Activated CD8-positive, alpha-beta memory T cell treated with anti-CD3 and anti-CD28 coated beads for 4 hours (primary cell): Measurements from ENCODE around the gene LRRTM4.

Experiments used
- DNase-seq, 2 donors: peaks; one replicate each; pipeline ENCODE4 v3.0.0-alpha.2; 2020; ENCODE audit warnings: low read depth in 2 of 2

LRRTM4 gene

DNA sequence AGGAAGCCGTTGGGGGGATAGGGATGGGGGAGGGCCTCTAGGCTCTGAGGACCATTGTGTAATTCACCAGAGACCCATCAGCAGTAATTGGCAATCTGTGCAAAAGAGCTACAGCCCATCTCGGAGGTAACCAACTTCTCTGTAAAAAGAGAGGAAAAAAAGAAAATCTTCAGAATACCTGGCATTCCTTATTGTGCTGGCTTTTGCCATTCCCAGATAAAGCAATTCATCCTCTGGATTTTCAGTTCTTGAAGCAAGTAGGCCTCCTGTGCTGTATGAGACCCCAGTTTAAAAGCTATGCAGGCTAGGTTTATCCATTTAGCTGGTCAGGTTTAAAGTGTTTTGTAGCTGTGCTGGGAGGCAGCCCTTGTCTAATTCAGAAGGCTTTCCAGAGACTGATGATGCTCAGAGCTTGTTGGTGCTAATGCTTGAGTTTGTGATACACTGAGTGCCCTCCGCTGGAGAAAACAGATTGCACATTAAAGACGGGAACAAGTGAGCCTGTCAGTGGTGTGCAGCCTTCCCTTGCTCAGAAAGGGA, at the start of gene LRRTM4:
Gene LRRTM4 (minus strand): TSS at position 446 of the 540 bp plus-strand sequence.
- DNase-seq: no peak

DNA sequence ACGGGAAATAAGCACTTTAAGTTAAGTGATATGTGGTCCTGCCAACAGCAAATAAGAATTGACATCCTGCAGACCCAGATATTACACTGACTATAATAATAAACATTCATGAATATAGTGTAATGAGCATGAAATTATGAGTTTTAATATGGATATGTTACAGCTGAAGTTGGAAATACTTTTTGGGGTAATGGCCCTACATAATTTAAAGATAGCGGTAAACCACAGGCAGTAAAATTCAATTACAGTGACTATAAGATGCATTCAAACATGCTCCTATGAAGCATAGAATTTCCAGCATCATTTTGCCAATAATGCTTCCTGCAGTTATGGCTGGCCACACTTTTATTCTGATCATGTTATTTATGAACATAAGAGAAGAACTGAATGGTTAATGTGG, 49.4 kb upstream of the LRRTM4 start:
- DNase-seq: no peak

DNA sequence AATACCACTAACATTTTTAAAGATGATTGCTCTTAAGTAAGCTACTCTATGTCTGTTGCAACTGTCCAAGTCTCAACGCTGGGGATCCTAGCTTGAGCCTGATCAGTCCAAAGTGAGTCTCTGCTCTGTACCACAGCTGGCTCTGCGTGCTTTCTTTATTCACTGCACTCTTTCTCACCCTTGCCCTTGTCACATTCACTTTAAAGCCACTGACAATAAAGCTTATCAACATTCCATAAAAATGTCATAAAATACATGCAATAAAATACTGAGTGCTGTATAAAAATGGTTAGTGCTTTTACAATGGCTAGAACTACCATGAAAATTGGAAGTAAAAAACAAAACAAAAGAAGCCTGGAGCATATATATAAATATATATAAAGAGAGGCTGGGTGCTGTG, 45.5 kb upstream of the LRRTM4 start:
- DNase-seq: no peak

DNA sequence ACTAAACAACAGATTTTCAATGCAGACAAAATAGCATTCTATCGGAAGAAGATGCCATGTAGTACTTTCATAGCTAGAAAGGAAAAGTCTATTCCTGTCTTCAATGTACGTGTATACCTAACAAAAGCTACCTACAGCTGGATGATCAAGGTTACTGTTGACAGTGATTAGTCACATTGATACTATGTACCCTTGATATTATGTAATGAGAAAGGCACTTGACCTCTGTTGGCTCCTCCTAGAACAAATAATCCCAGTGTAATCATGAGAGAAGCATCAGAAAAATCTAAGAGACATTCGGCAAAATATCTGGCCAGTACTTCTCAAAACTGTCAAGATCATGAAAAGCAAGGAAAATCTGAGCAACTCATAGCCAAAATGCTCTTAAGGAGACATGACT, 44.4 kb upstream of the LRRTM4 start:
- no peak for DNase-seq

DNA sequence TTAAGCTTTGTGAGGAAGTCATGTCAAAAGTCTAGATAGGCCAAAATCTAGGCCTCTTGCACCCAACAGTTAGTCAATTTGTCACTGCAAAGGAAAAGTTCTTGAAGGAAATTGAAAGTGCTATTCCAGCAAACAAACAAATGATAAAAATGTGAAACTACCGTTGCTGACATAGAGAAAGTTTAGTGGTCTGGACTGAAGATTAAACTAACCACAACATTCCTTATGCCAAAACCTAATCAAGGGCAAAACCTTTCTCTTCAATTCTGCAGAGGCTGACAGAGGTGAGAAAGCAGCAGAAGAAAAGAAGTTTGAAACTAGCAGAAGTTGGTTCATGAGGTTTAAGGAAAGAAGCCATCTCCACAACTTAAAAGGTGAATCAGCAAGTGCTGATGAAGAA, 44.0 kb upstream of the LRRTM4 start:
- no peak for DNase-seq

DNA sequence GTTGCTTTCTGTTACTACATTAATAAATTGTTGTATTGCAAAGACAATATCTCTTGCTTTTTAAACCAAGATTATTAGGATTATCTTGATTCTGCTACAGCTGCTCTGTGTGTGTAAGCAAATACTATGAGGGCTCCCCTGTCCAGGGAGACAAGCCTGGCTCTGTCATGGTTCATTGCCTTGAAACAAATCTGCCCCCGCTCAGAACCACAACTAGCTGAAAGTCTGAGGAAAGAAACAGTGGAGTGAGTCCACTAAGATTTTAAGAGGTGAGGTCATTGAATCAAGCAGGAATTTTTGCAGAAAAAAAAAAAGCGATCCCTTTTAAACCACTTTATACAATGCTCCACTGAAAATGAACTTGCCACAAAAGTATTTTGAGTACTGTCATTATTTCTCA, 30.8 kb upstream of the LRRTM4 start:
- no peak for DNase-seq

DNA sequence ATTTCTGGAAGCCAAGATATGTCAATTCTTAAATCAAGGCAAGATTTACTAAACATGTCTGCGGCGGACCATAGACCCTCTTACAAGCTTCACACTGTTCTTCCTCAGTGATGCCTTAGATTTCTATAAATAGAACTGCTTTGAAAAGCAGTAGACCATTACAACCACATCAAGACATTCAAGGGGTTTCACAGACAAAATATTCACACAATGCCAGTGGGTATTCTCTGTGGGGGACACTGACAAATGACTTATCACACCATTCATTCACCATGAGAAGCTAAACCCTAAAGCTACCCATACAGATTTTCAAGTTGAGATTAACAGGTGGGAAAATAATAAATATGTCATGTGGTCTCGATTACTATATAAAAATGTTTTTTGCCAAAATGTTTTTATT, 15.9 kb upstream of the LRRTM4 start:
- DNase-seq: no peak

DNA sequence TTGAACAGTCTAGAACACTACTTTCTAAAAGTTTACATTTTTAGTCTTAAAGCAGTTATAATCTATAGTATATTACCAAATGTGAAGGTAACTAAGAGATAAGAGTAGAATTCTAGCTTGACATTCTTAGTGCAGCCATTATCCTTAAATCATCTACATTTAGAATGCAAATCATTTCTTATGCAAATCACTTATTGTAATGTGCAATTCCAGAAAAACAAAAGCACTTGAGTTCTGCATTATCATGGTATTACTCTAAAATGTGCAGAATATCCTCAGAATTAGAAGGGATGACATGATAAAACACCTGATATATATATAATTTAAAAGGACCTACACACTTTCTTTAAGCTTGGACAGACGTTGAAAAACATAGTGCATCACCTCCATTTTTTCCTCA, 712 bp upstream of the LRRTM4 start:
- DNase-seq: no peak

DNA sequence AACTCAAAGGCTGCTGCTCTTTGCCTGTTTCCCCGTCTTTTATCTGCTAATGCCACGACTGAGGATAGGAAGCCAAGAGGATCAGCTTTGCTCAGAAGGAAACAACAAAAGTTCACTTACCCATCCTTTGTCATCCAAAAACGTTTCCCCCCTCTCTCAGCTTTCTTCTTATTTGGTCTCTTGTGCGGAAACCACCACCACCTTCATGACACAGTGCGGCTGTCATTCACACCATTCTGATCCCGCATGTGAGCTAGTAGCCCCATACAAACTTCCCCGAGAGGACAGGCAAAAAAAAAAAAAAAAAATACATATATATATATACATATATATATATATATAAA, 656 bp downstream of the LRRTM4 start:
- DNase-seq: no peak

DNA sequence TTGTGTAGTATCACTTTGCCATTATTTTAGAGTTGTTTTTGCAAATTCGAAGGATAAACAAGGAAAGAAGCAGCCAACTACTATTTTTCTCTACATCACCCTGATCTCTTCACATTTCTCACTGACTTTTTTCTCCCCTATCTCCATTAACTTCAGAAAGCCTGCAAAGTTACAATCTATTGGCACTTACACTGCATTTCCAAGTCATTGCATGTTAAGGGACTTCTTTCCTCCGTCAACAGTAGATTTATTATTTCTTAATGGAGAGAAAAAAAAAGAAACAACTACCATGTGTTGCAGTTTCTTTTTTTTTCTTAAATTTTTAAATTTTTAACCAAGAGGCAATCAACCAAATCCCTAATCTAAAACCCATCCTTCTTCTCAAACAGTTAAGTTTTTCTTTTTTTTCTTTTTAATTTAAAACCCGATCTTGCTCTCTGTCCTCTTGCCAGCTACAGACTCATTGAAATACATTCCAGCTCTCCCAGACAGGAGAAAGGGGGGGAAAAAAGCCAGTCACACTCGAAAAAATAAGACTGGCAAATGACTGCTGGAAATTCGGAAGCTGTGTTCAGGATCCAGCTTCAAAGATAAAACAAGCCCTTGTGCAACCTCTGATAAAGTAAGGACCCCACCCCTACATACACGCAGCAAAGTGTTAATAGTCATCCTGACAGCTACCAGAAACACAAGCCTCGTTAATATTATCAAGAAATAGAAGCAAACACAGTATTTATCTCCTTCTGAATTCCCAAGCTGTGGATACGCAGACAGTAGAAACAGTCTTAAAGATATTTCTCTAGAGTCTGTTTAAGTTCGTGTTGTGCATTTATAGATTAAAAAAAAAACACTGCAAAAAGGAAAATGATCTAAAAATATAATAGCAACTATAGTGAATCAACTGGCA, 1.3 kb downstream of the LRRTM4 start:
- no peak for DNase-seq

DNA sequence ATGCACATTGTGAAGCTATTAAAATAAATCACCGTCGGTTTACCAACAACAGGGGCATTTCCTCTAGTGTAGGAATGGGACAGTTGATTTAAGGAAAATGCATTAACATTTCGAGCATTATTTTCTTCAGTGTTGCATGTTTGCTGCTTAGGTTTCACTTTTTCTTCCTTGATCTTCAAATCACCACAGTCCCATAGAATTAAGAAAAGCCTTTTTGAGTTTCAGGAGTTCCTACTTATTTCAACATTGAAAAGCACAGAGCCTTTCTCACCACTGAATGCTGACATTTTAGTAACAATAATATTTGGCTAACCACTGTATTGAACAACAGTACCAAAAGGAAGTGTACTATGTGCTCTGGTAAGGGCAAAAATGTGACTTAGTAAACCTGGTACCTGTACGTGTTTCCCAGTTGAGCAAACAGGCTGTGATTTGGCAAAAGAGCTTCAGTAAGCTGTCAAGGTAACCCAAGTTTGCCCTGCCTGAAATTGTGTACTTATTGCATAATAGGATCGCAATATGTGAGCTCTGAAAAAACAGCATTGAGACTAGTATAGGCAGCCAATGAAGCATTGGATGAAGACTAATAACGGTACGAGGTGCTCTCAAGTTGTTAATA, 2.2 kb downstream of the LRRTM4 start:
- DNase-seq: no peak

DNA sequence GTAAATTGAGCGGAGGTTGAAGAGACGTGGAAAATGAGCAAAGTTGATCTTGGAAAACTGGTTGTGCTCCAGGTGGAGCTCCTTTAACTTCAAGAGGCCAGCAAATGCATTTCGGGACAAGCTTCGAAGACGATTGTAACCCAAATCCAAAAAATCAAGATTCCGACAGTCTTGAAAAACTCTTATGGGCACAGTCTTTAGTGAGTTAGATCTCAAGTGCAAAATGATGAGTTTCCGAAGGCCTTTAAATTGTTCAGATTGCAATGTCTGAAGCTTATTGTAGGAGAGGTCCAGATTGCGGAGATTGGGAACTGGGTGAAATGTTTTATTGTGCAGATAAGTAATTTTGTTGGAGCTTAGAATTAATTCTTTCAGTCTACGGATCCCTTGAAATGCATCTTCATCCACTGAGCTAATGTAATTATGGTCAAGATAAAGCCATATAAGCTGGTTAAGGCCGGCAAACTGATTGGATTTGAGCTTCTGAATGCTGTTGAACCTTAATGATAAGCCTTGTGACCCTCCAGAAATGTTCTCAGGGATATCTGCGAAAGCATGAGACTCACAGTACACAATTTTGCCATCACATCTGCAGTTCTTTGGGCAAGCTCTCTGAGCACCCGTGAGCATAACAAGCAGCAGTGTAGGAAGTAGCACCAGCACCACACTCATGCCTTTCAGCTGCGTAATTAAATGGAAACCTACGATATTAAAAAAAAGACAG, 2.9 kb downstream of the LRRTM4 start:
- no peak for DNase-seq

DNA sequence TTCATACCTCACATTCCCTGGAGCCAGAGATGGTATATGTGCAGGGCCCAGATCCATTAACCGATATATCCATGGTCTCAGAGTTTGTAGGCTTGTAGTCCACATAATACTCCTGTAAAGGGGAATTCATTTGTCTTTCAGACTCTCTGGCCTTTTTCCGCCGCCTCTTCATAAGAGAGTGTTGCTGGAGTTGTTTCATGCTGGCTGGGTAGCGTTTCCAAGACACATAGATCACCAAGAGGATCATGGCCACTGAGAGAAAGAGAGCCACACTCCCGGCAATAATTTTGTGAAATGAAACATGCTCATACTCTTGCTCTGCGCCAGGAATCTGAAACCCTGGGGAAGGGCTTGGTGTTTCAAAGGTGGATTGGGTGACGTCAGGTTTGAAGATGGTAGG, 3.9 kb downstream of the LRRTM4 start:
- no peak for DNase-seq

DNA sequence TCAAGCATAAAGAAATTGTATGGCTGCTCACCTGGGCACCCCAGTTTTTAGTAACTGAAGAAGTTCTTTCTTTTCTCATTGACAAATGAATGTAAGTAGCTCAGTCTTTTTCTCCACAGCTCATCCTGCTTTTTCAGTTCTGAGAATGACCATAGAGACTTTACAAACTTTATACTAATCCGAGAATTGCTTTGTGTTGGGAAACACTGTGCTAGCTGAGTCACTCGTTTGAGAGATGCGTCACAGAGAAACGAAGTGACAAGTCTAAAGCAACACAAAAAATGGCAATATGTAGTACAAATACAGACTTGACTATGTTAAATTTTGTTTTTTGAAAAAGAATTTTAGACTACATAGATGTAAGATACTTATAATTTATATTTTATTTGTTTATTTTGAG, 9.0 kb downstream of the LRRTM4 start:
- no peak for DNase-seq

DNA sequence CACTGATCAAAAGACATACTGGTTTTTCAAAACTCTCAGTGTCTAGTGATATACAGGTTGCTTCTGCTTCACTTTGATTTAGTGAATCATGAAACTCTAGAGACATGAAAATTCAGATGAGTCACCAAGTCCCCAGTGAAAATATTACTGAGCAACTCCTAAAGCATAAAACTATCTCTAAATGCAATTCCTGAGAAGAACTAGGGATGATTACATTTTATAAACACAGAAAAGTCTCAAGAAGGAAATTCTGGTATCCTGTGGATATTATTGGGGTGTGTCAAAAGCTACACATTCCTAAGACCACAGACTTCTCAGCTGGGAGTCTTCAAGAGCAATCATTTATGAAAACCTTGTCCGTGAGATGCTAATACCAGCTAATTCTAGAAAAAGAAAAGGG, 9.7 kb downstream of the LRRTM4 start:
- no peak for DNase-seq

DNA sequence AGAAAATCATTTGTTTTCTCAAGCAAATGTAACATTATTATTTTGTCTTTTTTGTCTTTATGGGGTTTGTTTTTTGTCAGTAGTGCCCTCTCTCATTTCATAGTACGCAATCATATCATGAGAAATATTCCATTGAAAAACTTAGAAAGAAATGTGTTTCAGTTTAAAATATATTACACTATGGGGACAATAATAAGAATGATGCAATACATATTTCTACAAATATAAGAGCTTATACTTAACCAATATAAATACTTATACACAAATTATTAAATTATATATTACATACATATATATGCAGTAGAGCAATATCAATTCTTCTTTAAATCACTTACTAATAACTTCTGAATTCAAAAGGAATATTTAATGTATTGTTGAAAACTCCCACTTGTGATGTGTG, 13.7 kb downstream of the LRRTM4 start:
- DNase-seq: no peak

DNA sequence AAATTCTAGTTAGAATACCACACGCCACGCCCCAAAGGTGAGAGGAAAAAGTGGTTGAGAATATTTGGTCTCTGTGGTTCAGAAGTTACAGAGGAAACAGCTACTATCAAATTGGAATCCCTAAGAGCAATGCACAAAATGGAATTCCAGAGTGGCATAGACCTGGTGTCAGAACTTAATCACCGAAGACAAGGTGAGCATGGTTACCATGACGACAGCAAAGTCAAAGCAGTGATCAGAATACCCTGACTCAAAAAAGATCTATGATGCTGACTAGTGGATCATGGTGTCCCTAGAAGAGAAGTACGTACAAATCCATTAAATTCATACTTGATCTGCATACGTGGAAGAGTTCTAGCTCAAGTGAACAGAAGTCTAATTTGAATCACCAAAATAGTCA, 14.5 kb downstream of the LRRTM4 start:
- DNase-seq: no peak

DNA sequence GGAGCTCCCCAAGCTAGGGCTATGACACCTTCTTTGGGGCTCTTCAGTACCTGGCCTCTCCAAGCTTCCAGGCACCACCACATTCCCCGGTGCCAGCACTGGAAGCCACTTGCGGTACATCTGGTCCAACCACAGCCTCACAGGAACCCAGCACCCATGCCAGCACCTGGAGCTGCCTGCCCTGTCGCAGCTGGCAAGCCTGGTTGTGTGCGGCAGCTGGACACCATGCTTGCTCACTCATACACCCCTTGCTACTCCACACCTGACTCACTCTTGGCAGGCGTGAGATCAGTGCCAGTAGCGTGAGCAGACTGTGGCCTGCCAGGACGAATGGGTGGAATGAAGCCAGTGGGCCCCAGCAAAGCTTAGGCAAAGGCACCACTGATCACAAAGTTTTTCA, 34.0 kb downstream of the LRRTM4 start:
- no peak for DNase-seq

DNA sequence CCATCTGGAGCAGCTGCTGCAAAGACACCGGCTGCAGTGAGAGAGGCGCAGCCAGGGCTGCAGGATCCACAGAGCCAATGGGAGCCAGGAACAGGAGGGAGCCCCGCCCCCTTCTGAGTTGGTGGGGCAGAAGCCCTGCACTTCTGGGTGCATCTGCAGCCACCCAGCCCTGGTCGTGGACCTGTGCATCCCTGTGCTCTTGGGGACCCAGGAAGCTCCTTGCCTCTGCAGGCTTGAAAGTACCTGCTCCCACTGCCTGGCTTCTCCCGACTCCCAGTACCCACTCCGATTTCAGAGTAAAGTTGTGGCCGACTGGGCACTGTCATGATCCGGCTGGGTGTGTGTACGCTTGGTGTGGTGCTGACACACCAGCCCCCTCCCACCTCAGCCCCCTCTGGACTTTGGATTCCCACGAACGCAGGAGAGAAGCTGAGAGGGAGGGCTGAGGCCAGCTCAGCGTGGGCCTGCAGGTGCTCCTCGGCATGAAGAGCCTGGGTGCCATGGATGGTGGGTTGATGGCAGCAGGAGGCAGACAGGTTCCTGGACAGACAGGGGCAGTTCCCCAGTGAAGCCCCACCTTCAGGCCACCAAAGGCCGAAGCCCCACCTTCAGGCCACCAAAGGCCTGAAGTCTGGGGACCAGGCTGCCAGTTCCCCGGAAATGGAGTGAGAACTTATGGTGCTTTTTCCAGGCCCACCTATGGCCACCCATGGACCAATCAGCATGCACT, 34.9 kb downstream of the LRRTM4 start:
- no peak for DNase-seq

DNA sequence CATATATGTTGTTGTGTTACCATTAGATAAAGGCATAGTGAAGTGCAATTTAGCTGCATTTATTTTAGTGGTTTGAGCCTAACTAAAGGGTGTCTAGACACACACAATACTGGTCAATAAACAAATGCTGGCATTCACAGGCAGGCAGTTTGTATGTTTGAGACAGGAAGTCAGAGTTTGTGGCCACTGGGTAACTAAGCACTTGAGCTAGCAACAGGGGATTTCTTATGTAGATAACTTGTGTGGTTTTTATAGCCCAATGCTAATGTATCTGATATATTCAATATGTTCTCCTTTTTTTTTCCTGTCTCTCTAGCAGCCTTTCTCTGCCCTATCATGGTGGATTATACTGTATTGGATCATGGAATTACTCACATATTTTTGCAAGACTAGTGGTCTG, 38.1 kb downstream of the LRRTM4 start:
- no peak for DNase-seq

DNA sequence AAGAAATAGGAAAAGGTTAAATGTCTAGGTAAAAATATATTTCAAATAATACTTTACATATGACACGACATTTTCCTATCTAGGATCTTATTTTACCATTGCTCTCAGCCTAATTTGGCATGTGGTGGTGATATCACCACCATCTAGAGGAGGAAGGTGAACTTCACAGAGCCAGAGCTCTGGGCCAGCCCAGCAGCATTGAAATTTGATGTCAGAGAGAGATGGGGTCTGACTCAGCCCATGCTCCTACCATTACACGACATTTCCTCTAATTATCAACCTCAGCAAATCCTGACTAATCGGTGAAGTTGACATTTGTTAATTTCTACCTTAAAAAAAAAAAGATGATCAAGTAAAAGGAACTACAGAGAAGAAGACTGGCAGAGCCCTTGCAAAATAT, 42.3 kb downstream of the LRRTM4 start:
- no peak for DNase-seq

DNA sequence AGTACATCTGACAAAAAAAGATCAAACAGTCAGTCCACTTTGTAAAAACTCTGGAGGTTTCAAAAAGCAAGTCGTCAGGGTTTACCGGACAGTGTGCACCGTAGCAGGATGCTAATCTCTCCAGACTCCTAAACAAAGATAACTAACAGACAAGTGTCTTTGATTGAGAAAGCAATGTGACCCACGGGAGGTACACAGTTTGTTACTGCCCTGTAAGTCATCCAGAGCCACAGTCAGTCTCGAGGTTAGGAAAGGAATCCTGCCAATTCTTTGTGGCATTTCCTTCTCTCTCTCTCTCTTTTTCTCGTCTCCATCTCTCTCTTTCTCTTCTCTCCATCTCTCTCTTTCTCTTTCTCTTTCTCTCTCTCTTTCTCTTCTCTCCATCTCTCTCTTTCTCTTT, 42.8 kb downstream of the LRRTM4 start:
- no peak for DNase-seq
